ENCODE data around the gene ARAP2. TPM values are rescaled to one million over a fixed set of nuclear protein-coding genes. Genes with fewer than 3 reads are reported as not detected.
A peak's percentile ranks its signal among the peaks of the same experiment; 100 is the strongest.
"Not testable (repeated sequence)": the region's sequence is repeated elsewhere in the genome, so short reads cannot be mapped to it uniquely, and the experiment has no call there.

ARAP2 gene
- total RNA-seq, 2 experiments from 2014 or later = 34.7 to 35.5 TPM

DNA sequence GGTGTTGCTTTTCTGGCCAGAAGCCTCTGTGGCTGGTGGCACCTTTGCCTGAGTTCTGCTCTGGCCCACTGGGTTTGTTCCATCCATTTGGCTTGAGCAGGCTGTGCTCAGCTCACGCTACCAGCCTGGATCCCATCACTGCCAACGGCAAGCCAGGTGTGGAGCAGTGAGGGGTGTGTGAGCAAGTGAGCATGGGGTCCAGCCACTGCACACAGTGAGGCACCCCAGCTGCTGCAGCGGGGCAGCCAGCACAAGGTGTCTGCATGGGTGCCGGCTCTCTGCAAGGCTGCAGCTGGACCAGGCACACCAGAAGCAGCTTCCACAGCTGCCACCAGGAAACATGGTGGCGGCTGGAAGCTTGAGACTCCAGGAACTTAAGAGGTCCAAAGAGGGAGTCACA, 46.8 kb downstream of the ARAP2 start:
- Mint-ChIP-seq H3K4me3 (no peak overlapping the region), H3K36me3 (ENCODE audit: low read depth) (peaks cover 24% of the 10 kb centered on the region), H3K9me3 (ENCODE audit: insufficient read depth) (no peaks in the 10 kb centered on the region), H3K27ac (no peak overlapping the region), H3K27me3 (ENCODE audit: low read depth) (no peaks in the 10 kb centered on the region), H3K4me1 (ENCODE audit: low read depth) (peaks cover 26% of the 10 kb centered on the region)
- ChIA-PET POLR2A (no interaction called here), CTCF (interaction anchor here (1.0 kb wide), 1 partner anchor 10 kb away, joined by 5 read pairs; no protein-coding TSS in a partner anchor)
- peak; percentile 36 for ATAC-seq
- DNase-seq = no peak

DNA sequence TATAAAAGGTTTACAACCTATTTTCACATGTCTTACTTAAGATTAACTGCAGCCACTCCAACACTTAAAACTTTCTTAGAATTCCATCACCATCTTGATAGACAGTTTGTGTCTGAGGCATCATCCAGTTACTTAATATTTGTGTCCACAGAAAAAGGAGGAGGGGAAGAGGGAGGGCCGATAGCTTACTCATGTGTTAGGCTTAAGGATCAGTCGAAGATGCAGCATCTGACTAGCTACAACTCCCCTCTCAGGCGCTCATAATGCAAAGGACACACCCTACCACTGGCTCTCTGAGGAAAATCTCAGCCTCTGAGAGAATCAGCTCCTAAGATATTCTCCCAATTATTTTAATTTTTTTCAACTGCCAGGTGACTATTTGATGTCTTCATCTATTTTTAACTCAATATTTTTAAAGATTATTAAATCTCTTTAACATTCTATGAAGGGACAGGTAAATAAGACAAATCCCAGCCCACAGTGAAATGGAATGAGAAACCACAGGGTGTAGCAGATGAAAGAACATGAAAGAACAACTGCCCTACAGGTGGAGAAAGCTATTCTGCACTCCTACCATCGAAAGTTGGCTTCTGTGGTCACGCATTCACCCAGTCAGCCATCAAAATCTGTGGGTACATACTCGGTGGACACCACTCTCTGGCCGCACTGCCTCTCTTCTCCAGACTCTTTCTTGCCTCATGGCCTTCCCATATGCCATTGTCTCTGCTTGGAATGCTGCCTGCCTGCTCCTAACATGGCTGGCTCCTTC, 48.0 kb downstream of the ARAP2 start:
- Mint-ChIP-seq H3K36me3 (ENCODE audit: low read depth) (peaks cover 30% of the 10 kb centered on the region), H3K27me3 (ENCODE audit: low read depth) (no peaks in the 10 kb centered on the region), H3K9me3 (ENCODE audit: insufficient read depth) (no peaks in the 10 kb centered on the region), H3K4me3 (no peak overlapping the region), H3K27ac (no peak overlapping the region), H3K4me1 (ENCODE audit: low read depth) (peaks cover 35% of the 10 kb centered on the region)
- ChIA-PET POLR2A (interaction anchor here (0.9 kb wide), 1 partner anchor 48 kb away, joined by 4 read pairs; the partner anchor contains the start of gene ARAP2), CTCF (no interaction called here)
- ATAC-seq (no peak), DNase-seq (no peak)

- CTCF ChIA-PET = interaction anchor here (1.0 to 6.8 kb wide), 3 partner anchors 9 to 50 kb away, joined by 3 to 44 read pairs (median 4); partner anchors contain the start of gene ARAP2
- DNase-seq (no peak), ATAC-seq (no peak)
- Mint-ChIP-seq H3K27me3 (ENCODE audit: low read depth) (no peaks in the 10 kb centered on the region), H3K4me3 (no peak overlapping the region), H3K9me3 (ENCODE audit: insufficient read depth) (no peaks in the 10 kb centered on the region), H3K27ac (no peak overlapping the region), H3K36me3 (ENCODE audit: low read depth) (peaks cover 27% of the 10 kb centered on the region), H3K4me1 (ENCODE audit: low read depth) (peaks cover 64% of the 10 kb centered on the region)
- POLR2A ChIA-PET = interaction anchor here (0.5 kb wide), 1 partner anchor 43 kb away, joined by 3 read pairs; no protein-coding TSS in a partner anchor
Measured at GRCh38 chr4:36192922-36193321, 51.4 kb downstream of the ARAP2 start.

GRCh38 chr4:36189511-36190226, 54.6 kb downstream of the ARAP2 start:
- DNase-seq (peak; percentile 59), ATAC-seq (peak; percentile 87)
- H3K36me3 Mint-ChIP-seq (ENCODE audit: low read depth) = peaks cover 31% of the 10 kb centered on the region
- H3K27ac Mint-ChIP-seq = peak overlapping the region; percentile 84
- H3K9me3 Mint-ChIP-seq (ENCODE audit: insufficient read depth) = no peaks in the 10 kb centered on the region
- CTCF ChIA-PET = interaction anchor here (0.9 to 6.8 kb wide), 9 partner anchors 18 to 213 kb away, joined by 3 to 44 read pairs (median 6); partner anchors contain the start of gene ARAP2
- POLR2A ChIA-PET = interaction anchor here (0.7 to 1.2 kb wide), 6 partner anchors 46 to 96 kb away, joined by 3 to 4 read pairs (median 4); partner anchors contain the start of gene ARAP2
- H3K27me3 Mint-ChIP-seq (ENCODE audit: low read depth) = no peaks in the 10 kb centered on the region
- H3K4me1 Mint-ChIP-seq (ENCODE audit: low read depth) = peaks cover 50% of the 10 kb centered on the region
- H3K4me3 Mint-ChIP-seq = peak overlapping the region; percentile 49

DNA sequence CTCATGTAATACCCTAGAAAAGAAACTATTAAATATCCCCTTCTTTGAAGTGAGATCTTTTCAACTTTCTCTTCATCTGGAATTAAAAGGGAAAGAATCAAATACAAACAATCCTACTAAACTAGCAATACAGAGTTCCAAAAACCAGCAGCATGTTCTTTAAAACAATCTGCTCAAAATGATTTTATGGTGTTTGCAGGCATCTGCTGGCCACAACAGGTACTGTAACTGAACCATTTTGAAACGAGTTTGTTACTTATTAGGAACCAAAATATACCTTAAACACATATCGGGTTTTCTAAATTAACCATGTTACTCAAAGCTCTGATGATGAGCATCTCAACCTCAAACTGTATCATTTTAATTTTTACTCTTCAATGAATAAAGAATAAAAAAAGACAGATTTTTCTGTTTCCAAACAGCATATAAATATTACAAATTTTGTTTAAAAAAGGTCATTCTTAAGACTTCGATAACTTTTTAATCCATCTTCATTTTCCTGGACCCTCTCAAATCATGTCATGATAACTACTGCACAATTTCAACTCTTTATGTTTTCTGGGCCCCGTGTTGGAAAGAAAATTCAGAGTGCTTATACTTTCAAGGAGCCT, 56.5 kb downstream of the ARAP2 start:
- peaks cover 30% of the 10 kb centered on the region for H3K36me3 Mint-ChIP-seq (ENCODE audit: low read depth)
- ATAC-seq = no peak
- H3K9me3 Mint-ChIP-seq (ENCODE audit: insufficient read depth) = no peaks in the 10 kb centered on the region
- no peaks in the 10 kb centered on the region for H3K27me3 Mint-ChIP-seq (ENCODE audit: low read depth)
- ChIA-PET POLR2A (no interaction called here), CTCF (interaction anchor here (1.2 to 6.8 kb wide), 8 partner anchors 11 to 215 kb away, joined by 3 to 44 read pairs (median 7); partner anchors contain the start of gene ARAP2)
- H3K4me1 Mint-ChIP-seq (ENCODE audit: low read depth) = peaks cover 46% of the 10 kb centered on the region
- H3K4me3 Mint-ChIP-seq = no peak overlapping the region
- peak; percentile 38 for DNase-seq
- no peak overlapping the region for H3K27ac Mint-ChIP-seq

DNA sequence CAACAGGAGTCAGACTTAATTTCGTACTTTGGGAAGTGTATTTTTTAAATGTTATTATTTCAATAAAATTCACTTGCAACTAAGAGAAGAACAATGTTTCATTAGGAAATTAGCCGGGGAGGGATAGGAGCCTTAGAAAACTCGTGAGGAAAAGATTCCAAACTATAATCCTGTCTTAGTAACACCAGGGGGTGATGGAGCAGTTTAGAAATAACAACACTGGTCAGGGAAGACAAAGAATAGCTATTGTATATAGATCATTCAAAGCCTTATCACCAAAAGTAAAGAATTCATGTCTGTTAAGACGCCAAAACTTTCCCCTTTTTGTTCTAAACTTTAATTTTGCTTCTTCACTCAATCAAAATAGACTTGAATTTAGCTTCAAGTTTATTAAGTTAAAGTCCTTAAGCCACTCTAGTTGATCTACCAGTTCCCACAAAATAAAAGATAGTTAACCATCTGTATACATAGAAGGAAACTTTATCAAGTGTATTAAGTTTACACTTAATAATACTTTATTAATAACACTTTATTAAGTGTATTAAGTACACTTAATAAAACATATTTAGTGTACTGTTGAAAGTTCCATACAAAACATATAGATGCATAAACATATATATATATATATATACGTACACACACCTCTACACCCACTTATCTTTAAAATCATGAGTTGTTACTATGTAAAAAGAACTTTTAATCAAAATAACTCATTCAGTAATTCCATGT, 60.5 kb downstream of the ARAP2 start:
- ATAC-seq = no peak
- Mint-ChIP-seq H3K9me3 (ENCODE audit: insufficient read depth) (no peaks in the 10 kb centered on the region), H3K4me1 (ENCODE audit: low read depth) (peaks cover 21% of the 10 kb centered on the region), H3K27me3 (ENCODE audit: low read depth) (no peaks in the 10 kb centered on the region), H3K4me3 (no peak overlapping the region), H3K27ac (no peak overlapping the region), H3K36me3 (ENCODE audit: low read depth) (peaks cover 26% of the 10 kb centered on the region)
- ChIA-PET CTCF (interaction anchor here (0.6 to 1.0 kb wide), 2 partner anchors 59 to 215 kb away, joined by 3 read pairs; no protein-coding TSS in a partner anchor), POLR2A (no interaction called here)
- no peak for DNase-seq

DNA sequence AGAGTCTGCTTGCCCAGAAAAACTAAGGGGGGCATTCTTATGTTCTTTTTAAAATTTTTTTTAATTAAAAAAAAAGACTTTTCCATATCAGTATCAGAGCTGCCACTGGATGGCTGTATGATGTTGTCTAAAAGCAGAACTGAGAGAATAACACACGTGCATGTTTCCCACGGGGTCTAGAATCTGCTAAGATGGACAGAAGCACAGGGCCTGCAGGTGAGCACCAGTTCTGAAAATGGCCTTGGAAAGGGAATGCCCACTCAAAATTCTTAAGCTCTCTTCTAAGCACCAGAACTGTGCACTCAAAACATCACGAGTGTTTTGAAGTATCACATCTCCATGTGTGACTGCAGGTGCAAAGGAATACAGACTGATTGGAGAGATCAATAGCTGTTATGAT, 61.1 kb downstream of the ARAP2 start:
- H3K27ac Mint-ChIP-seq = no peak overlapping the region

GRCh38 chr4:36182315-36182714, 62.0 kb downstream of the ARAP2 start:
- DNase-seq; CTCF ChIA-PET; H3K4me1 Mint-ChIP-seq (ENCODE audit: low read depth); H3K27ac Mint-ChIP-seq; ATAC-seq; POLR2A ChIA-PET; H3K27me3 Mint-ChIP-seq (ENCODE audit: low read depth); H3K9me3 Mint-ChIP-seq (ENCODE audit: insufficient read depth); H3K4me3 Mint-ChIP-seq: not testable (repeated sequence)
- peaks cover 27% of the 10 kb centered on the region for H3K36me3 Mint-ChIP-seq (ENCODE audit: low read depth)

More for the DNA sequence above, 61.1 kb downstream of the ARAP2 start:
- H3K9me3 Mint-ChIP-seq (ENCODE audit: insufficient read depth) = no peaks in the 10 kb centered on the region
- no peak for DNase-seq
- peaks cover 30% of the 10 kb centered on the region for H3K36me3 Mint-ChIP-seq (ENCODE audit: low read depth)
- peaks cover 15% of the 10 kb centered on the region for H3K4me1 Mint-ChIP-seq (ENCODE audit: low read depth)
- no peaks in the 10 kb centered on the region for H3K27me3 Mint-ChIP-seq (ENCODE audit: low read depth)
- CTCF ChIA-PET = interaction anchor here (1.0 kb wide), 1 partner anchor 215 kb away, joined by 3 read pairs; no protein-coding TSS in a partner anchor
- H3K4me3 Mint-ChIP-seq = no peak overlapping the region
- no peak for ATAC-seq
- POLR2A ChIA-PET = no interaction called here

- no peak for ATAC-seq
- Mint-ChIP-seq H3K9me3 (ENCODE audit: insufficient read depth) (no peaks in the 10 kb centered on the region), H3K4me3 (no peak overlapping the region), H3K27ac (no peak overlapping the region), H3K4me1 (ENCODE audit: low read depth) (peaks cover 9% of the 10 kb centered on the region), H3K36me3 (ENCODE audit: low read depth) (peaks cover 22% of the 10 kb centered on the region), H3K27me3 (ENCODE audit: low read depth) (no peaks in the 10 kb centered on the region)
- ChIA-PET CTCF (no interaction called here), POLR2A (no interaction called here)
- no peak for DNase-seq
Measured at GRCh38 chr4:36180206-36180605, 64.1 kb downstream of the ARAP2 start.

DNA sequence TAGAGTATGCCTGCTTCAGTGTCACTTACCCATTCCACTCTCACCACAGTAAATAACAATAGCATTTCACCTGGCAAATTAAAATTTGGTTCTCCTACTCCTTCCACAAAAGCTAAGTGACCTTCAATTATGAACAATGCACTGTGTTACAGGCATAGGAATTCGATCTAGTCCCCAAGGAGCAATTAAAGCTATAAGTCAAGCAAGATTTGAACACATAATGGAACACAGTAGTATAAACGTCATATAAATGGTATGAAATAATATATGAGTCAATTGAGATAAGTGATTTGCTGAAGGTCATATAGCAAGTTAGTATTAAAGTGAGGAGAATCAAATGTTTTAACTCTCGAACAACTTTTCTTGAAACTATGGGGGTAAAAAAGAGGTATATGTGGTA, 65.8 kb downstream of the ARAP2 start:
- H3K9me3 Mint-ChIP-seq (ENCODE audit: insufficient read depth) = no peaks in the 10 kb centered on the region
- H3K27ac Mint-ChIP-seq = no peak overlapping the region
- H3K36me3 Mint-ChIP-seq (ENCODE audit: low read depth) = peaks cover 23% of the 10 kb centered on the region
- H3K4me1 Mint-ChIP-seq (ENCODE audit: low read depth) = peaks cover 16% of the 10 kb centered on the region
- CTCF ChIA-PET = no interaction called here
- no peak overlapping the region for H3K4me3 Mint-ChIP-seq
- H3K27me3 Mint-ChIP-seq (ENCODE audit: low read depth) = no peaks in the 10 kb centered on the region
- DNase-seq (no peak), ATAC-seq (no peak)
- POLR2A ChIA-PET = no interaction called here

DNA sequence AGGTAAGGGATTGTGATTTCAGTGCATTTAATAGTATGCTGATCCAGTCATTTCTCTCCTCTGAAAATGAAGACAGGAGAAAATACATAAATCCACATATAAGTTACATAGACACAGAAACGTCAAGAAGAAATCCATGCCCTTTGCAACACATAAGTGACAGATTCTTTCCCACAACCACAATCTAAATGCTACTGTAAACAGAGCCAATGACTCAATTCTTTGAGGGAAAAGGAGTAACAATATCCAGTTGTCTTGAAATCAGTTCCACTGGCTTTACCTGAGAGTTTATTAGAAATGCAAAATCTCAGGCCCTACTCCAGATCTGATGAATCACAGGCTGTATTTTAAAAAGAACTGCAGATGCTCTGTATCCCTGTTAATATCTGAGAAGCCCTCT, 66.4 kb downstream of the ARAP2 start:
- Mint-ChIP-seq H3K27ac (no peak overlapping the region), H3K9me3 (ENCODE audit: insufficient read depth) (no peaks in the 10 kb centered on the region), H3K27me3 (ENCODE audit: low read depth) (no peaks in the 10 kb centered on the region), H3K36me3 (ENCODE audit: low read depth) (peaks cover 23% of the 10 kb centered on the region), H3K4me3 (no peak overlapping the region), H3K4me1 (ENCODE audit: low read depth) (peaks cover 16% of the 10 kb centered on the region)
- ChIA-PET CTCF (no interaction called here), POLR2A (no interaction called here)
- no peak for ATAC-seq
- DNase-seq = no peak

Measured in activated CD8-positive, alpha-beta T cell treated with anti-CD3 and anti-CD28 coated beads, Interleukin-2, amount 10 ng/mL, durations not matched to agents 7 days and 5 days (primary cell).